ENCODE data around the gene DCTD.

The DCTD gene

DNA sequence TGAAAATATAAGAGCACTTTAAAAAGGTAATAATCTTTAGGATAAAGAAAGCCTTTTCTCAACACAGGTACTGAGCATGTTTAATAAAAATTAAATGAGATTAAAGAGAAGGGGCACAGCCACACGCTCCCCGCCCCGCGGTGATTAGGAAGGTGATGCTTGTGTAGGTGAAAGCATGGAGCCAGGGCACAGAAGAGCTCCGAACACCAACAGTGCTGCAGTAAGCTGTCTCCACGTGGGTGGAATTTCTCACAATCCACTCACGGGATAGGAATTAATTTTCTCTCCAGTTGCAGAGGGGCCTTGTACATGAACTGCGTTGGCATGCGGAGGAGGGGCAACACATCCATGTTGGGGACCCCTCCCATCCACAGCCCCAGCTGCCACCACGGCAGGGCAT, 27.0 kb downstream of the DCTD start:
- no peak for DNase-seq

DNA sequence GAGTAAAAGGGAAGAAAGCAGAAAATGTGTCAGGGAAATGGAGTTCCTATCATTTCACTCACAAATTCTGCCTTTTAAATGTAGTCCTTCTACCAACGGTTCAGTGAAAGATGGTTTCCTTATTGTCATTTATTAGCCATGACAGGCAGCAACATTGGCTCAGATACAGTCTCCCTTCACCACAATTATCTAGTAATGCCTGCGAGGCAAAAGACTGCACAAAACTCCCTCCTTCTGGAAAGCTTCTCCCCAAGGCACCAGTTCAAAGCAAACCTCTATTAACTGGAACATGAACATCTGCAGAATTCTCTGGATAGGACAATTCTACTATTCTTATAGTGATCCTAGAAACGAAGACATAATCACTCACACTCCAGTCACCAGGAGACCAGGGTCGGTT, 28.3 kb downstream of the DCTD start:
- no peak for DNase-seq

DNA sequence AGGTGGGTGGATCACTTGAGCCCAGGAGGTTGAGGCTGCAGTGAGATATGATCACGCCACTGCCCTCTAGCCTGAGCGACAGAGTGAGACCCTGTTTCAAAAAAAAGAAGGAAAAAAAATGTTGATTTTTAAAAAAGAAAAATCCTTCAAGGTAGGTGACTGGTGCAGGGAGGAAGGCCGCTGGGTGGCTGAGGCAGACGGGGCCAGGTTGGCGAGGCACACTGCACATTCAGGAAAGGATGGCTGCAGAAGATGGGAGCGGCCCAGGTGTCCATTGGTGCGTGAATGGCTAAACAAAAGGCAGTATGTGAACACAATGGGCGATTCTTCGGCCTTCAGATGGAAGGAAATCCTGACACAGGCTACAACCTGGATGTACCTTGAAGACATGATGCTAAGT, 30.4 kb downstream of the DCTD start:
- no peak for DNase-seq

DNA sequence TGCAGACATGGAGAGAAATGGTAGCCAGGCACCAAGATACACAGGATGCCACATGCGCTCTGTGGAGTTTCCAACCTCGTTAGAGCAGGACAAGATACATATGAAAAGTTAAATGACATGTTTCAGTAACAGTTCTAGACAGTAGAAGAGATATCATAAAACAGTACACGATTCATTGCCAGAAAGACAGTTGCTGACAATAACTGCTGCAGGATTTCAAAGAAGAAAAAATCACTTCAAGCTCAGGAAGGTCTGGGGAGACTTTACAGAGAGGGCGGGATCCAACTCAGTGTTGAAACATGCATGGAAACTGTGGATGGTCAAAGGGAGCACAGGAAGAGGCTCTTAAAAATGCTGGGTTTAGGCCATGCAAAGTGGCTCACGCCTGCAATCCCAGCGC, 31.0 kb downstream of the DCTD start:
- DNase-seq = no peak

DNA sequence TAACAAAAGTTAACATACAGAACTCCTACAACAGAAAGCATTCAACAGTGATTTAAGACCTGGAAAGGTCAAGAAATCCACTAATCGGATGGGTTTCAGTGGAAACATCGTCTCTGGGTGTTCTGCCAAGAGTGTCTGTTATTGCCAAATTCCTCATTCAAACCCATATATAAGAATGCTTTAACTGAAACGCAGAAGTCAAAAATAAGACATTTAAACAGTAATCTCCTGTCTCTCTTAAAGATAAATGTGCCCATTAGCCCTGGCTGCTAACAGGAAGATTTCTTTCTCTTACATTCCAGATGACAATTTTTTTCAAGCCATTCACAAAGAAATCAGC, 31.5 kb downstream of the DCTD start:
- no peak for DNase-seq

DNA sequence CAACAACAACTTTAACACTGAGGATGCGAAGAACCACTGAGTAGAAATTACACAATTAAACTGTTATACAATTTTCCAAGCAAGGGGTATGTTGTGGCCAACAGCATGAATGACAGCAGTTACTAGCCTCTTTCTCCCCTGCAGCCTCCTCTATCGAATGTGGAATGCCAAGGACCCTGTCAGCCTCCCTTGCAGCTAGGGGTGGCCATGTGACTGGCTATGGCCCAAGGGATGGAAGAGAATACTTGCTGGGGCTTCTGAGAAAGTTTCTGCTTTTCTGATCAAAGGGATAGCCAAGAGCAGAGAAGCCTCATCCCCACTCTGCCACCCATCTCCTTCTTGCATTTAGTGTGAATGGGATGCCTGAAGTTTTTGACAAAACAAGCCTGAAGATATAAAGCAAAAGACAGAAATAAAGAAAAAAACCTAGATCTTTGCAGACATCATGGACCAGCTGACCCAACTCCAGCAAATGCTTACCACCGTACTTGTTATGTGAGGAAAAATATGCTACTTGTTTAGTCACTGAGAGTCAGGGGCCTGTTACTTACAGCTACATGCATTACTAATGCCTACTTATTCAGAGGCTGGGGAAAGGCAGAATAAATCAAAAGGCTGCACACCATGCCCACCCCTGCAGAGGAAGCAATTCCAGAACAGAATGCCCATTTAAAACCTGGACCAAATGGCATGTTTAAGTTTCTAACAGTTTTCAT, 32.0 kb downstream of the DCTD start:
- no peak for DNase-seq

DNA sequence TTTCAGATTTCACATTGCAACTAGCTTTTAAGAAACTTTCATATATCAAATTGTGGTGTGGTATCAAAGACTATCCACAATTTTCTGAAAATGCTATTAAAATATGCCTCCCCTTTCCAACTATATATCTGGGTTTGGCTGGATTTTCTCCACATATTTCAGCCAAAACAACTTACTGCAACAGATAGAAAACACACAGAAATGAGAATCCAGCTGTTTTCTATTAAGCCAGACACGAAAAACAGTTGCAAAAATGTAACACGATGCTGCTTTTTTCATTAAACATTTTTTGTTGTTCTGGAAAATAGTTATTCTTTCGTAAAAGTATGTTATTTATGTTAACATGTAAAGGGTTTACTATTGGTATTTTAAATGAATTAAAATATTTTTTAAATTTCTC, 33.1 kb downstream of the DCTD start:
- DNase-seq = no peak

DNA sequence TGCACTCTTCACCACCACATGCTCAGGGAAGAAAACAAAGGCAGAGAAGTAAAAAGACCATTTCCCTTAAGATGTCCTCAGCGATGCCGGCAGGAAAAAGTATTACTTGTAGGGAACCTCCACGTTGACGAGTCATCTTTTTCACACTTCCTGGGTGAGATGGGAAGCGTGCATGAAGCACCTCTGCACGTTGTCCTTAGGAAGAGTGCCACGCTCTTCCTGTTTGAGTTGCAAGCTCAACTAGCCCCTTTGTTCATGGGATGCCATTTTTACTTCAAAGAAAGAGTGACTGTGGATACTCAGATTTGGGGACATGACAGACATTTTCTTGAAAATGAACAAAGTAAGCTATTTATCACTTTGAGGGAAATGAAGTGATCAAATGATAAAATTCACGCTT, 33.8 kb downstream of the DCTD start:
- DNase-seq = no peak

DNA sequence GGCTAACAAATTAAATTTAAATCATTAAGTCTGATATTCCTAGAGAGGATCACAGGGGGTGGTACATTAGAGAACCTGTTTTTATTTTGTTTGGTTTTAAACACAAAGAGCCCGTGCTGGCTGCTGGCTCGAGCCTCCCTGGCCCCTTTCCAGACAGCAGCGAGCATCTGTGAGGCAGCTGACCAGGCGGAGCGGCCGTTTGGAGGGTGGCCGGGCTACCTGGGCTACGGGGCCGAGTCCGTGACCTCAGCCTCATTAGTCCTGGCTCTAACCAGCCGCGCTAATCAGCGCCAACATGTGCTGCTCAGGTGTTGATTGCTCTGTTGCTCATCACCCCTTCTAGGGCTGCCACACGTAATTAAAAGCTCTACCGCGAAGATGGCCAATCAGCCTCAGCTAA, 35.3 kb downstream of the DCTD start:
- DNase-seq = no peak

DNA sequence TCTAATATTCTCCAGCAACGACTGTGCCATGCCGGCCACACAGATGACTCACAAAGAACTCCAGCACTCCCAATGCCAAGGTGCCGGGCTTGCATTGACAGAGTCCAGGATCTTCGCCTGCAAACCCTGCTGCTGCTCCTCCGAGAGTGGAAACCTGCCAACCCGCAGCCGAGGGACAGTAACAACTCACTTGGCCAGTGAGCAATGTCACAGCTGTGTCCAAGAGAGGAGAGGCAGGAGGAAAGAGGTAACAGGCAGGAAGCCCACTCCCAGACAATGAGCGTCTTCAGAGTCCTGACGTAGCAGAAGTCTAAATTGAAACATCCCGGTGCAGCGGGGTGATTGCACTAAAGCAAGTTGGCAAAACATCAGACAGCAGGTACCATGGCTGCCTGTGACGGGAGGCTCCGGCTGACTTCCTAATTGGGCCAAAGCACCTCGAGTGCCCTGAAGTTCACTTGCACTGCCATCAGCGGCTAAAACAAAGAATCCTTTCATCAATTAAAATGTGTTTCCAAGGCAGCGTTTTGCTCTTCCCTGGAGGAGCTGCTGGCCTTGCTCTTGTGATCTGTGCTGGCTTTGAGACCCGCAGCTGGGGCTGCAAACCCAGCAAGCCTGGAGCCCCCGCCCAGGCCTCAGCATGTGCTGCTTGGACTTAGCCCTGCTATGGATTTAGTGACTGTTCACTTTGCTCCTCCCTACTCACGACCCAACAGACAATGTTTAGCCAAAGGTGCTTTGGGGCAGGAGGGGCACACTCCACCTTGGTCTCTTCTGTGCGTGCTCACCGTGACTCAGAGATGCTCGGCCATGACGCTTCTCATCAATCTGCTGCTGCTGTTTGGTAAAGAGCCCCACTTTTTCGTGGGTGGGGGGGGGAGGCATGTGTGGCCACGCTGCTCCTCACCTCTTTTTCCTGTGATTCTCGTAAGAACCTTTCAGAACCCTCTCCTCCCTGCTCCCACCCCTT, 36.5 kb downstream of the DCTD start:
- DNase-seq = no peak

DNA sequence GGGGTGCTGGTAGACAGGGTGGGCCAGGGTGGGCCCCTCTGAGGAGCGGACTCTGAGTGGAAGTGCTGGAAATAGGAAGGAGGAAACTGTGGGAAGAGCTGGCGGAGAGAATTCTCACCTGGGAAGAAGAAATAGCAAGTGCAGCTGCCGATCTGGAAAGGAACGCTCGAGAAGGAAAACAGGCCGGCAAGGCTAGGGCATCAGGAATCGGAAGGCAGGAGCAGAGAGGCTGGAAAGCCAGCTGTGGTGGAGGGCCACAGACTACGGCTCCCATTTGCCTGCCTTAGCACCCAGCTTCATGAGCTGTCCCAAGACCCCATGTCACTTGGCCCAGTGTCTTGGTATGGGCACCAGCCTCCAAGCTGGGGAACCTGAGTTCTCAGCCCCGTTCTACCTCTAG, 37.3 kb downstream of the DCTD start:
- no peak for DNase-seq

DNA sequence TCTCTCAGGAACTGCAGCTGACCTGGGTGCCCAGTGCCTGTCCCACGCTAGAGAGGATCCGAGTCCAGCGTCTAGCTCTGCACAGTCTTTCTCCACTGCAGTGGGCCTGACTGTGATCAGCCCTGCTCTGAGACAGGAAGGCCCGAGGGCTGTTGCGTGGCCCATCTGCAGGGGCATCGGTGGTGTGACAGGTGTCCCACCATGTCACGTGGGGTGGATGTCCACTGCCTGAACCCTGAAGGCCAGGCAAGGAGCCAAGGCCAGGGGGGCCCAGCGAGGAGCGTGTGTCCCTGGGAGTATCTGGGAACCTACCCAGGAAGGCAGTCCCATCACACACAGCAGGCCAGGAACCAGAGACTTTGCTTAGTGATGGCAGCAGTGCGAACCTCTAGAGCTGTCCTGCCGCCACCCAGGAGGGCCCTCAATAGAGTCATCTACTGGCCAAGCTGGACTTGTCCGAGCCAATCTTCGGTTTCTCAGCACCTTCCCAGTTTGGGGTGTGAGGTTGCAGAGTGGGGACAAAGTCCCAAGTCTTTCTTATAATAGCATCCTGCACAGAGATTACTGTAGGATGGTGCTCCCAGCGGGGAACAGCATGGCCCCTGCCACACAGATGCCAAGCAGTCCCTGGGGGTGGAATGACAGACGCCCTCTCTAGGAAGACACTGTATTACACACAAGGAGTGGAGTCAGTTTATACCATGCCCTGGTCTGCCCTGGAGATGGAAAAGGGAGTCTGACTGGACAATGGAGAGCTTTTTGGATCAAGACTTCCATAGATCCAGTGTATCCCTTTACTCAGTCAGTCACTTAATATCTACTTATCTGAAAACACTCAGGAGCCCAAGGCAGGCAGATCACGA, 38.3 kb downstream of the DCTD start:
- no peak for DNase-seq

DNA sequence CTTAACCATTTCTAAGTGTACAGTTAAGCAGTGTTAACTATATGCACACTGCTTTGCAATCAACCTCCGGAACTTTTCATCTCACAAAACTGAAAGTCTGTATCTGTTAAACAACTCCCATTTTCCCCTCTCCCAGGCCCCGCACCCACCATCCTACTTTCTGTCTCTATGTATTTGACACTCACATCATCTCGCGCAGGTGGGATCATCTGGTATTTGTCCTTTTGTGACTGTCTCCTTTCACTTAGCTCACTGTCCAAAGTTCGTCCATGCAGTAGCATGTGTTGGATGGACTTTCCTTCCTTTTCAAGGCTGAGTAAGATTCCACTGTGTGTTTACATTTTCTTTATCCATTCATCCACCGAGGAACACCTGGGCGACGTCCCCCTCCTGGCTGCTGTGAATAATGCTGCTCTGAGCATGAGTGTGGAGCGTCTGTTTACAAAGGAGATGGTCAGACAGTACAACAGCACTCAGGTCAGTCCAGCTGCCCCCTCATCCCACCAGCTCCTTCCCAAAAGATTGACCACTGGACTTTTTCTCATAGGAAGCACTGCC, 39.8 kb downstream of the DCTD start:
- DNase-seq = no peak

DNA sequence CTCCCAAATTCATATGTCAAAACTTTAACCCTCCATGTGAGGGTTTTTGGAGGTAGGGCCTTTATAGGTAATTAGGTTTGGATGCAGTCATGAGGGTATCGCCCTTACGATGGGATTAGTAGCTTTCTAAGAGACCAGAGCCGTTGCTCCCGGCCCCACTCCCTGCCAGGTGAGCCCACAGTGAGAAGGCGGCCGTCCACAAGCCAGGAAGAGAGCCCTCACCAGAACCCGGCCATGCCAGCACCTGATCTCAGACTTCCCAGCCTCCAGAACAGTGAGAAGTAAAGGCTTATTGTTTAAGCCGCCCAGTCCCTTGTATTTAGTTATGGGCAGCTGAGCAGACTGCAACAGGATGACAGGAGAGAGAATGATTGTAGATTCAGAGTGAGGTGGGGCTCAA, 40.8 kb downstream of the DCTD start:
- no peak for DNase-seq

DNA sequence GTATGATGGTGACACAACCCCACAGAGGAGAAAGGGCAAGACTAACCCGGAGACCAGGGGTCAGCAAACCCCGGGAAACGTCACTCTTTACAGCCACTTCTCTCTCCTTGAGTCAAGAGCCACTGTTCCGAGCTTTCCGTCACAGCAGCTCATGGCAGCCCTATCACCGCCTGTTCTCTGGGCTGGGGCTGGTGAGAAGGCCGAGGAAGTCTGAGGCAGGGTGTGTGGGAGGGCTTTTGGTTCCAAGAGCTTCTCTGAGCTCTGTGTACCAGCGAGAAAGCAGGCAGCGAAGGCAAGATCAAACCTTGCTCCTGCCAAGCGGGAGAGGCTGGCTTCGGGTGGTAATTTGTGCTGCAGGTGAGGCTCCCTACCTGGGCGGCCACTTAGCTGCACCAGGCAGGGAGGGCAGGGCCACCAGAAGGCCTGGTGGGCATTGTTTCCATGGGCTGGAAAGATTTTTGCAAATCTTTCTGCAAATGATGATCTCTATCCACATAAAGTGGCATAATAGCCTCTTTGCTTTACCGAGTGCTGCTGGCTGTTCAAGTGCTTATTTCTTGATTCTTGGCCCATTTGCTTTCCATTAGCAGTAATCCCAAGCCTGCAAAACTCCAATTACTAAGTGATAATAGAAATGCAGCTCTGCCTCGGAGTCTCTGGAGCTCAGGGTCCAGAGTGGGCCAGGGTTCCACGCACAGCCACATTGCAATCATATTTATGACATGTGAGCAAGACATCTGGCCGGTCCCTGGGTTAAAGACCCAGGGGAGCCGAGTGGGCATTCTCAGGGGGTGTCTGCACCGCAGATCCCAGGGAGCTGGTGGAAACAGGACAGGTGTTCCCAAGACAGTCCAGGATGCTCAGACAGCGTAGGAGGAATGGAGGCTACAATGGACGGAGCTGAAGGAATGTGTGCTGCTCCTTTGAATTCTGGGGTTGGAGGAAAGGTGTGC, 41.5 kb downstream of the DCTD start:
- DNase-seq = no peak

DNA sequence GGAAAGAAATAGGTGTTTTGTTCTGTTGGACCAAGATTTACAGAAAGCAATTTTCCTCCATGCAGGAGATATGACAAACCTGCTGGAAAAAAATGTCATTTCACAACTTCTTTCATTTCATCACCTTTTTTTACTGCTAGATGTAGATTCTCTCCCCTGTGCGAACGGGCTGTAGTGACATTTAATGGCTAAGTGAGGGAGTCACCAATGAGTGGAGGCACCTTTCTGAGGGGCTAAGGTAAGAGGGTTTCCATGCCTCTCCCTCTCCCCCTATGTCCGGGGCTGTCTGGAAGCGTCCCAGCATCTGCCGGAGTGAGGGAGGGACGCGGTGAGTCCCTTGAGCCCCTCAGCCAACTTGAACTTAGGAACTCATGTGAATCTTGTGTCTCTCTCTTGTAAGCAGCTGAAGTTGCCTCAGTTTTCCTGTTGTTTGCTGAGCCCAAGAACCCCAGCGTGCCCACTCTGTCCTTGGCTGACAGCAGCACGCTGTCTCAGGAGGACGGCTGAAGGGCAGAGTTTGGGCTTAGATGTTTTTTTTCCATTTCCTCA, 42.3 kb downstream of the DCTD start:
- no peak for DNase-seq

DNA sequence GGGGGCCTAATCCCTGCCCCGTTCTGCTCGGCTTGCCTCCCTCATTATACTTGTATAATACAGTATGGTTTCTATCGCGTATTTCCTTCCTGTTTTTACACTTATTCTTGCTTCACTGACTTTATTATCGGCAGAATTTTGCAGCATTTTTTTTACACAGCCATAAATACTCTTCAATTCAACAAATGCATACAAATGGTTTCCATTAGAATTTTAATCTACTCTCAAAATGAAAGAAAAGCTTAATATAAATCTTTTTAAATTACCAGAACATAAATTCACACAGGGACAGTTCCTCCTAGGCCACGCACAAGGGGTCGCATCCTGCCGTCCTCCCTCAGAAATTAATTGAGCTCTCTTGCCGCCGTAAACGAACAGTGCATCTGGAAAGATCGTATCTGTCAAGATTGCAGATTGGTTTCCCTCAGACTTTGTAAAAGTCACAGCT, 42.9 kb downstream of the DCTD start:
- no peak for DNase-seq

DNA sequence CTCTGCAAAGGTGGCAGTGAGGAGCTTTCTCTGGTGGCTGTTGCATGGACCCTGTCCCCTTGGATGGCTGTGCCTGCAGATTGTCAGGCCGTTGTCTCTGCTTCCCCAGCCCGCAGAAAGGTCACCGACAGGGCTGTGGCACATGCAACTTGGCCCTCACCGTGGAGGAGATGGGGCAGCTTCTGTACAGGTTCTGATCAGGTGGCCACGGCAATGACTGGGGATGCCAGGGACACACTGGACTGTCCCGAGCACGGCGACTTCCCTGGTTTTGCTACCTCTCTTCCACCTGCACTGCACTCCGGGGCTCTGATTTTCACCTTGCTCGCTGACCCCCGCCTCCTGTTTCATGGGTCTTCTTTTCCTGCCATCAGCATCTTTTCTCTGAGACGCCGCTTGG, 43.5 kb downstream of the DCTD start:
- DNase-seq = no peak

DNA sequence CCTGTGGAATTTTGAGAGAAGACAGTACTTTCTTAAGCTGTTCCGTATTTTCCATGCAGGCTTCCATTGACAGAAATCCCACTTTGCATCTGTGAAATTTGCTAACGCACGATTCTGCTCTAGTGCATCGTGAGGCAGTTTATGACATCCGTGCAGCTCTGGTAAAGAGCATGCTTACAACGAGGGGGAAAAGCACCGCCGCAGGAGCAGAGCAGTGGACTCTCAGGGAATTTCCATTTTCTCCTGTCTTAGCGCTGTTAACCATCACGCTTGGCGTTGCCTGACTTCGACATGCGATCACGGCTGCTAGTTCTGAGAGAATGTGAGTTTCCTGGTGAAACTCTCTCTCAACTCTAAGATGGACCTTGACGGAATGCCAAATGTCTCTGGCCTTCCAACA, 43.9 kb downstream of the DCTD start:
- DNase-seq = no peak

DNA sequence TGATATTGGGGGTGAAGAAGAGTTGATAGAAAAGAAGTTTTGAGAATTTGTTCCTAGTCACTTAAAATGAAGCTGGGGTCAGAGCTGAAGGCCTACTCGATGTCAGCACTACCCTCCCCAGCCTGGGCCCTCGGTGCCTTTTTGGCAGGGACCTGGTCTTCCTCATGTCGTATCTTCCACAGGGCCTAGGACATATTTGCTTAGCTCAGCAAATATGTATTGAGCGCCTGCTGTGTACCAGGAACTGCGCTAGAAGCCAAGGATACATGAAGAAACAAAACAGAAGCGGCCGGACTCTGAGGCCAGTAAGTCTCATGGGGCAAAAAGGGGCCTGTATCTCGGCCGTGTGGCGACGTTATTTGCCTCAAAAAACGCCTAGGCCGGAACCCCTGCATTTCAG, 44.3 kb downstream of the DCTD start:
- DNase-seq = no peak

DNA sequence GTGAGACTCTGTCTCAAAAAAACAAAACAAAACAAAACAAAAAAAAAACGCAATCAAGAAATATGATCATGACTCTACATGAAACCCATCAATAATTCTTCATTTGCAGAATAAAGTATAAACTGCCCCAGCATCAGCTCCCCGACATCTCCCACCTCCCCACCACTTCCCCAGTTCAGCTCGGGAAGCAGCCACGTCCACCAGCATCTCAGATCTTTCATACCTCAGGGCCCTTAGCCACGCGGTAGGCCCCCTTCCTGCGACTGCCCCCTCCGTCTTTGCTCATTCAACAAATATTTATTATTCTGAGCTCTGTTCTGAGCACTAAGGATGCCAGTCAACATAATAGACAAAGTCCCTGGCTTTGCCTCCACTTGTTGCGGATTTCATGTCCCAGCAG, 45.6 kb downstream of the DCTD start:
- no peak for DNase-seq

DNA sequence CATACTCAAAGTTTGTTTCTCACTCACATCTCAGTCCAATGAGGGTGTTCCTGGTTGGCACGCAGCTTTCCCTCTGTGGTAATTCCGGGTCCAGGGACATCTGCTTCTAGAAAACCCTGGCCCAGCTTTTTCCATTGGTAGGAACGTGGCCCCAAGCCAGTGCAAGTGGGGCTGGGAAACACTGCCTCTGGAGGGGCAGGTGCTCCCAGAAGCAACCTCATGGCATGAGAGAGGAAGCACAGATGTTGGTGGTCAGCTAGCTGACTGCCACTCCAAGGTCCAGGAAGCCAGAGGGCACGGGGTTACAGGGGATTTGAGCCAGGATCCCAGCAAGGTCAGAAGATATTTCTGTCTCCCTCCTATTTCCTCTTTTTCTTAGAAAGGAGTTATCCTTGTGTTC, 47.5 kb downstream of the DCTD start:
- DNase-seq = no peak
